Anterior cingulate cortex (tissue), 58 donors: ENCODE results near the gene DRD3.

Source experiments
- DNase-seq, 58 donors: peaks; one replicate each; lab custom pipeline; 2025; lab: John Stamatoyannopoulos, UW

Gene DRD3

DNA sequence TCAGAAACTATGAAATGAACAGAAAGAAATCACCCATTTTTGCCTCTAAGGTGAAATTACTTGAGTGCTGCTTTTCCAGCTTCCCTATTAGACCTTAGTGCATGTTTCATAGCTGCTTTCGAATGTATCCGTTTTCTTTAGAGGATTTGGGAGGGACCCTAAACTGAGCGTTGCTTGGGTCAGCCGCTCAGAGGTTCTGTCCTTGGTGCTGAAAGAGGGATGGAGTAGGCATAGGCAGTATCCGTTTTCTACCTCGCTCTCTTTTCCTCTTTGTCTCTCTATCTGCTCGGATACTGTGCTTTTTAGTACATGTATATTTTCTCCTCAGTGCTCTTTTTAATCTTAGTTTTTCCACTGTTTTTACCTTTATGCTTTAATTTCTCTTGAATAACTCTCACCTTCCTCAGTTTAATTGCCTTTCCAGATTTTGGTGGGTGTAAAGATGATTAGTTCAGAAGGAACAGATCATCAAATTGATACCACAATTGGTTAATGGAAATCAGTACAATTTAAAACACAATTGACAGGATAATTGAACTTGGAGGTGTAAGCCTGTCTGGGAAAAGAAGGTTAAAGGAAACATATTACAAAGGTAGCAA is at the start of gene DRD3:
TSS of gene DRD3 (minus strand) at position 283 of the 599 bp plus-strand sequence. CDS start 7,060 bp downstream, outside the sequence.
- no peak for DNase-seq

DNA sequence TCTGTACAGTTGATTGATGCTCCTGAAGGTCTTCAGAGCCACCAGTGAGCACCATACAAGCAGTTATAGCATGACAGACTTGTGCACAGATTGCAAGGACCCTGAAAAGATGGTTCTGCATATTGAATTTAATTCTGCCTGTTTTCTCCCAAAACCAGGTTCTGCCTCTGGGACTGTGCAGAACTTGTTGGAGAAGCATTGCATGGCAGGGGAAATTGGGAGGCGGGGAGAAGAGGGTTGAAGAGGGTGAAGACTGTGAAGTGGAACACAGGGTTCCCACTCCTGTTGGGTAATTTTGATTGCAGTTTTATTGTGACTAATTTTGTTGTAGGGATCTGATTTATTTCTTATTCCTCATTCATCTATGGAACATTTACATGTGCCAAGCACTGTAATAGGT is 48.2 kb upstream of the DRD3 start:
- no peak for DNase-seq

DNA sequence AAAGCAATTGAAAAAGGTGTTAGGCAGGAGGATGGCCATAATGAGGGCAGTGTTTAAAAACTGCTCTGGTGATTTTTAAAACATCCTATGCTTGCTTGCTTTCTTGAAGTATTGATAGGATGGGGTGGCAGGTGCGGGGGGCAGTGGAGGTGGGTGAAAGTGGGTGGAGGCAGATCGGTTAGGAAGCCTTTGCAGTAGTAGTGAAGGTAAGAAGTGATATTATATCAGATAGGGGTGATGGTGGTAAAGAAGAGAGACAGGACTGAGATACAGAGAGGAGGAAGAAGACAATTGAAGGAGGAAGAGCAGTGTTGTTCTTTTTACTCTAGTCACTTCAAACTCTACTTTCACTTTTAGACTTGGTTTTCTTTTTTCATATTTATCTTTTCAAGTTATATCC is 47.5 kb upstream of the DRD3 start:
- no peak for DNase-seq

DNA sequence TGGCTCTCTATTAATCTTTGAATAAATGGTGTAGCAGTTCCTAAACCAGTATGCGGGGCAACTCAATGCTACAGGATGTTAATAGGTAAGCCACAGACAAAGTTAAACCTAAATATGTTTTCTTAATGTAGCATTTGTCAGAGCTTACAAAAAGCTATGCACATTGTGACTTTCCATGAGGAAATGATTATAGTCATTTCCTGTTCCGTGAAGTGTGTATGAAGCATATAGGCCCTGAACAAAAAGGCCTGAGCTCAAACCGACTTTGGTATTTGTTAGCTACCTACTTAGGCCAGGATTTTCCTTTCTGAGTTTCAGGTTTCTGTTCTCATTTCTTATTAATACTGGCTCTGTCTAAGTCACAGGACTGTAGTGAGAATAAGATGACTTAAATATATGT is 44.3 kb upstream of the DRD3 start:
- DNase-seq: no peak

DNA sequence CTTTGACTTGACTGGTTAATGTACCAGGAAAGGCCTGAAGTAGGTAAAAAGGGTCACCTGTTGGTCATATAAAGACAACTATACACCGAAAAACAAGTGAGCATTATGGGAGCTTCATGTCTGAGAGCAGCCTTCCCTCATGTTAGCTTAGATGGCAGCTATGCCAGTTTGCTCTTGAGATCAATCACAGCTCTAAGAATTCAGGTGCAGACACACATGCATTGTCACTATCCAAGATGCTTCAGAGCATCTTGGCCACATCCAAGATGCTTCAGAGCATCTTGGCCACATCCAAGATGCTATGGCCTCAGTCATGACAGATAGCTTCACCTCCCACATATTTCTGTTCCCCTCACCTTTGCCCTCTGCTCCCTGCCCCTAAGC is 43.0 kb upstream of the DRD3 start:
- DNase-seq: no peak

DNA sequence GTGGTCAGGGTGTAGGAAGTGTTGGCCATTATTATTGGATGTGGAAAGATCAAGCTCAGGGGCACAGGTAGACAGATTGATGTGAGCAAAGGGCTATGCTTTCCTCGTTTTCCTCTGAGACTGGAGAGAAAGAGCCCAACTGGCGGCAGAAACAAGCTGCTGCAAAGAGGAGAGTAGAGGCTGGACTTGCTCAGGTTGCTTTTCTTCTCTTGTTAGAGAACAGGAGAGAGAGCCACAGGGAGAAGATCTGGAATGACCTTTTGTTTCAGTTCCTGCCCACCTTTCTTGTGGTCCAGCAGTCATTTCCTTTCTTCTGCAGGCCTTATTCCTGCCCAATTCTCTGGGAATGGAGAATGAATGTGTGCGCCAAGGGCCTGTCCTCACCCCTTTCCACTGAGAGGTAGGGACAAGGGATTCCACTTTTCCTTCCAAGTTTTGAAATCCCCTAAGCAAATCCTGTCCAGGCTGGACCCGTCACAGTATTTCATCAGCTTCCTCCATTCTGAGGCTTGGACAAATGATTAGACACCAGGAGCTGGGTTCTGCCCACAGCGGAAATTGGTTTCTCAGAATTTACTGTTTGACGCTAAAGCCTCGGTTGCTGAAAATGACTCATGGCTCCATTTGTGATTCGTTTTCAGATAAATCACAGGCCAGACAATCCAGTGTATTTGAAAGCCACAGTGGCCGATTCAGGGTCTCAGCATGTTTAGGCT is 42.5 kb upstream of the DRD3 start:
- no peak for DNase-seq

DNA sequence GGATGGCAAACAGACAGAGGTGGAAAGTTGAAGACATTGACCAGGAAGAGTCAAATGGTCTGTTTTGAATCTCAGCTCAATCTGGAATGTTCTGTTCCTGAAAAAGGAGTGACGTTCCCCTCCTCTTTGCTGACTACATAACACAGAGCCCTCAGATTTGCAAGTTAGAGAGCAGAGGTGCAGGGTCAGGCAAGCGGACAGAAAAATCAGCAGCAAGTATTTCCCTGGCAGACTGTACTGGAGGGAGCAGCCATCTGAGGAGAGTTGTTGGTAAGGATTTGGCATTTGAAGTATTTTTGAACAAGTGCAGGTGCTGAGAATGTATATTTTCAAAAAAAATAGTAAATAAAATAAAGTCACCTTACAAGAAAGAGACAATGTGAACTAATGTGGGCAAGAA is 40.9 kb upstream of the DRD3 start:
- DNase-seq: no peak

DNA sequence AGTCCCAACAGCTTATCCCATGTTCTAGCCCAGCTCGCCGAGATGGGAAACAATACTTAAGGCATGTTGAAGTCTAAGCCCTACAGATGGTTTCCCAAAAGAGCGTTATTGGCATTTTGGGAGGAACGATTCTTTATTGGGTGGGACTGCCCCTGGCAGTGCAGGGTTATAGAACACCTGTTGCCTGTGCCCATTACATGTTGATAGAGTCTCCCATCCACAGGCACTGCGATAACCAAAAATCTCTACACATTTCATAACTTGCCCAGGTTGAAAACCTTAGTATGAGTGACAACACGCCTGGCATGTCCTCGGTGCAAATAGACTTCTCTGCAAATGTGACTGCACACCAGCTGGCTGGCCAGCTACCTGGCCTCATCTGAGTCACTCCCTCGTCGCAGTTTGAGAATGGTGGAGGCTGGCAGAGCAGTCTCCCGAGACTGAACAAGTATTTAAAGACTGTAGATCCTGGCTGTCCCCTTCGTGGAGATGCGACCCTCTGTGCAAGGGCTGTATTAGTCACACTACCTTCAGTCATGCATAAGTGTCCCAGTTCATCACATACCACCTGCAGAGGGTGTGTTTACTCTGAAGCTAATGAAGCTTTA is 39.8 kb upstream of the DRD3 start:
- no peak for DNase-seq

DNA sequence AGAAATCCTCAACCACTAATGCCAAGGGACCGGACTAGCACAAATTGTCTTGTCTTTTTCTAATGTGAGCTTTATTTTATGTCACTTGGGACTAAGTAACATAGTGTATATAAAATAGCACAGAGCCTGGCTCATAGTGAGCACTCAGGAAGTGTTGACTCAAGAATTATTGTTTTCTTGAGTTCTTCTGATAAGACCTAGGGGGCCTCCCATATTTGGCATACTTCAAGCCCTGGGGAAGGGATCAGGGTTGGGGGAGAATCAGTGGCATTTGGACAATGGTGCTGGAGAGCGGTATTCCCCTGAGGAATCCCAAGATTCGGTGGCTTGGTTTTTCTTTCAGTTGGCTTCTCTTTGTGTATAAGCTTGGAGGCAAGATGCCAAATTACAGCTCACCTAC is 39.2 kb upstream of the DRD3 start:
- DNase-seq: no peak

DNA sequence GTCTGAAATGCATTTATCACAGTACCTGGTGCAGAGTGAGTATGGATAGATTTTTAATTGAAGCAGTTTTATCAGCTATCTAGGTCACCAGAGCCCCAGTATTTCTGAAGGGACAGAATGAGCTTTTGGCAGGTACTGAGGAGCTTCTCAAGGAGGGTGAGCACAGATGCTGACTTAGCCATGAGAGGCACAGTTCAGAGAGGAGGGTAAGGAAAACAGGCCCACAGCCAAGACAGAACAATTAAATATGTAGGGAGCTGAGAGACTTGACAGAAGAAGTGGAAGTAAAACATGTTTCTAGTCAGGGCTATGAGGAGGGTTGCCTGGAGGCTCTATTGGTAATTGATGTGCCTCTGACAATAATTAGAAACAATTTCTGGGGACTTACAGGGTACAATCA is 38.4 kb upstream of the DRD3 start:
- DNase-seq: no peak

DNA sequence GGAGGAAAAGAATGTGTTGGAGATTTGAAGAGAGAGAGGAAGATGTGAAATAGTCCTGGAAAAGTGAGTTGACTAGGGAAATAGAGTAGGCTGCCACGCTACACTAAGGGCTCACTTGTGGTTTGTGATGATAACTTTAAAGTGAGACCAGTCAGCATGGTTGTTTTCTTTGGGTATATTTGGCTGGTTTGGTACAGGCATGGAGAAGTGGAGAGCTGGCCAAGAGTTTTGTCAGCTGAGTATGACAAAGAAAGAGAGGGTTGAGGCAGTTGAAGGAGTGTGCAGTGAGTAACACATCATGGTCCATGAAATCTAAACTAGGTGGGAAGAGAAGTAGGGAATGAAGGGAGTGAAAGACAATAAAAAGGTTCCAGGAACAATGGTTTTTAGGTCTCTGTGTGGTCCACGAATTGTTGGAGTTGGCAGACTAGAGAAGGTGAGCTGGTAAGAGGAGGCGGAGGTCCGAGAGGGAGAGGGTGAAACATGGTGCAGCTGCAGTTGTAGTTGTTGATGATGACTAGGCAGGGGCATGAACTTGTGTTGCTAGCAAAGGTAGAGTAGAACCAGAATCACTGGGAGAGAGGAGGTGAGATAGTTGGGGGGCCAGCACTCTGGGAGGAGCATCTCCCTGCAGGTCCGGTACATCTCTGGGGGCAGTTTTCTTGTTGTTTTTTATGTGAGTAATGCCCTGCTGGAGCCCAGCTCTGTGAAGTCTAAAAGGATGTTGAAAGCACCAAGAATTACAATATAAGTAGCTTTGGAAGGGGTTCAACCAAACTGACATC is 37.5 kb upstream of the DRD3 start:
- DNase-seq: no peak

DNA sequence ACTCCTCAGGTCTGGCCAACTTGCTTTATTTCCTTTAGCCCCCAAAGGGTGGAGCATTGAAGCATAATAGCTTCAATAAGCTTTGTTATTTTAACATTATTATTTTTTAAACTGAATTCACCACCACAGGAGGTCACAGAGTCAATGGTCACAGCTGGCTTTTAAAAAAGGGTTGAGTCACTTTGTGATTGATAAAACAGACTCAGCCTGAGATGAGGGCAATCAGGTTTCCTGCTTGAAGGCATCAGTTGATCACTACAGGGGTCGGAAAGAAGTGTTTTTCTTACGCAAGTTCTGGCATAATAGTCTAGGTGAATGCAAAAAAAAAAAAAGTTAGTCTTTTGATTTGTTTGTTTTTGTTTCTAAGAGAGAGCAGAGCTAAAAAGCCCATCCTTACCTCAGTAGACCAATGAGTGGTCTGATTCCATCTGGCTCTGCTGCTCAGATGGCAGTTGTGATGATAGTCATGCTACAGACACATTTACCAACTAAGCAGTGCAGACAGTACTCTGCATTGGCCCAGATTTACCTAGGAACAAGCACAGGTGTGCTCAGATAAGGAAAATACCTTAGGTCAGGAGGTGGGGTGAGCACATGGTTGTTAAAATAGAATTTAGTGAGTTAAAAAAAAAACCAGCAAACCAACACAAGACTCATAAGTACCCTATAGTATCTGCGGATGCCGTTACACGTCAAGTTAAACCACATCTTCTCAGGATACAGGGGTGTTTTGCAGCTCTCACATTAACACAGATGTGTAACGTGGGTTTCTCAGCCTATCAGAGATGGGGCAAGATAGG is 35.9 kb upstream of the DRD3 start:
- no peak for DNase-seq

DNA sequence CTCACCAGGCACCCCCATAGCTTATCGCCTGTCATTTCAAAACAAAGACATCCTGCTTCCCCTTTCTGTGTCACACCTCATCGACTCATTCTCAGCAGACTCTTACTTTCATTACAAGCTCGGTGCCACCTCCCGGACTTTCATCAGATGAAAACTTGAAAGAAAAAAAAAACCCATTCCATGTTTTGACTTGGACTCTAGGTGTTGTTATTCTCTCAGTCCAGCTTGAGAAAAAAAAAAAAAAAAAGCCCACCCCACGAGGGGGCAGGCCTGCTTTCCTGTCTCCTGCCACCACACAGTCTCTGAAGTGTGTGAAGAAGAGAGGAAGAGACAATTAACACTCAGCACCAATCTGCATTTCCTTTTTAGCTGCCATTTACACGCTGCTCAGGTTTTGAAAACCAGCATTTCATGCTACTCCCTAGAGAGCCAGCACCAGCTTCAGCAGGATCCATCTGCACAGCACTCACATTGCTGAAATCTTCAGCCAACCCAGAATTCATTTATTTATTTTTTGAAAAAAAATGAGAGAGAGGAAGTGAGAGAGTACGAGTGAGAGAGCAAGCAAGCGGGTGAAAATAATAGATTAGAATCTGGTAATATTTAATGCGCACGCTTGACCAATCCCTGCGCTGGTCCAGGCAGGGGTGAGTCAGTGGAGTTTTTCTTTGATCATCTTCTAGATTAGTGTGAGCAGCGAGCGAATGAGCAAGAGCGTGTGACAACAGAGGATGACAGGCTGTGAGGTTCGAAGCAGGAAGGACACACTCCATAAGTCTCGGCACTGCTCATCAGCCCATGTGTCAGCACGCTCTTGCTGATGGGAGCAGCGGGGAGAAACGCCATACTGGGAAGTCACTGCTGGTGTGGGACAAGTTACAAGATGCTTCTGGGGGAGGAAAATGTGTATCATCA is 35.0 kb upstream of the DRD3 start:
- peak in 9 of 58 donors; percentile 3 to 17 (median 7) for DNase-seq

DNA sequence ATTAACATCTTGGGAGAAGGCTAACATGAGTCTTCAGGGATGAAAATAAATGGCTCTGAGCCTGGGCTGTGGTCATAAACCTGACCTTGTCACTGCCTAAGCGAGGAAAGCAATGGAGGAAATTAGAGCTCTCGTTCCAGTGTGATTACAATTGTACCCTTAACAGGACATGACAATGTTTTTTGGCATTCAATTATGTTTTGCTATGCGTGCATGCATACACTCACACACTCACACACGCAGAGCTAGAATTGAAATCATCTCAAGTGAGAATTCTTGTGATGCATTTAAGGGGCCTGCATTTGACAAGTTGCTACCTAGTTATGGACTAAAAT is 34.4 kb upstream of the DRD3 start:
- no peak for DNase-seq

DNA sequence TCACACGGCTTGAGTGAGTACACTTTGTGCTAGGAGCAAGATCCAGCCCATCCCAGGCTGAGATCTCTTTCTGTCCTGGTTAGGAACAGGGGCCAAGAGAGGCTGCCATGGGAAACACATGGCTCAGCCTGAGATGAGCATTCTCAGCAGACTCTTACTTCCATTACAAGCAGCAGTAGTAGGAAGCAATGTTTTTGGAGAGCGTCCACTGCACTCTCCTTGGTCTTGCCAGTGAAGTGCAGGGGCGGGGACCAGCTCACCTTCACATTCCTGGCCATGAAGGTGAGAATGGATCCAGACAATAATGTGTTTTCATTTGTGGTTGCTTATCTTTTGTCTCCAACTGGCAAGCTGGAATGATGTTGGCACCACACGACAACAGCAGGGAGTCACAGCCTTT is 33.8 kb upstream of the DRD3 start:
- DNase-seq: no peak

DNA sequence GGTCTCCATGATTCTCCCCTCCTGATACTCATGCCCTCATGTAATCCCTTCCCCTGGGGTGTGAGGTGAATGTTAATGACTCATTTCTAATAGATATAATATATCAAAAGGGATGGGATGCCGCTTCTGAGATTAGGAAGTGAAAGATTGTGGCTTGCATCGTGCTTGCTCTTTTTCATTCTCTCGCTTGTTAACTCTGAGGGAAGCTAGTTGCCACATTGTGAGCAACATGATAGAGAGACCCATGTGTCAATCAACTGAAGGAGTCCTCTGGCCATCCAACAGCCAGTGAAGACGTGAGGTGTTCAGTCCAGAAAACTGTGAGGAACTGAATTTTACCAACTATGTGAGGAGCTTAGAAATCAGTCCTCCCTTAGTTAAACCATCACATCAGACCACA is 28.9 kb upstream of the DRD3 start:
- DNase-seq: no peak

DNA sequence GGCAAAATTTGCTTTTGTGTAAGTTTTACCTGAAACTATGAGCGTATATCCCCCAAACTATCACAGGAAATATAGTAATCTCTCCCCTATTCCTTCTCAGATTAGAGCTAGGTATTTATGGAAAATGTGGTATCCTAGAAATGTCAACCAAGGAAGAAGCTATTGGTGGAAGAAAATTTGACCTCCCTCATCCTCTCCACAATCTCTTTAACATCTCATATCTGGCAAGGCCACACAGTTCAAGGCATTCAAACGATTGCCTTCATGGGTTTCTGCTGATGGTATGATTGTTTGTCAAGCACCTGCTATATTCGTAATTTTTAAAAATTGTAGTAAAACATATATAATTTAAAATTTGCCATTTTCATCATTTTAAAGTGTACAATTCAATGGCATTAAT is 27.5 kb upstream of the DRD3 start:
- no peak for DNase-seq

DNA sequence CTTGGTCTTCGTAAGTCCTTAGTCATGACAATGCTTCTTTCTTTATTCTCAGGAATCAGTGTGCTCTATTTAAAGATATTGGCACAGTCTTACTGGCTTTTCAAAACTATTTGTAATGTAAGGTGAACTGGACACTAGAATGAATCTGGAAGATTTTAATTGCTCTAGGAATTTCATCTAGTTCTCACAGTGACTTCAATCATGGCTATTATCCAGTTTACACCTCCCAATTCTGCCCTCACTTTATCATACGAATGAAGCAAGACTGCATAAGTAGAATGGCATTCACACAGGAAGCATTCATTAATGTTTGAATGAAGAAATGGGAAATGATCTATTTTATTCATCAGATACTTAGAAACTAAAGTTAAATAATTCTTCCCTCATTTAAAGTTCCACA is 26.7 kb upstream of the DRD3 start:
- DNase-seq: no peak

DNA sequence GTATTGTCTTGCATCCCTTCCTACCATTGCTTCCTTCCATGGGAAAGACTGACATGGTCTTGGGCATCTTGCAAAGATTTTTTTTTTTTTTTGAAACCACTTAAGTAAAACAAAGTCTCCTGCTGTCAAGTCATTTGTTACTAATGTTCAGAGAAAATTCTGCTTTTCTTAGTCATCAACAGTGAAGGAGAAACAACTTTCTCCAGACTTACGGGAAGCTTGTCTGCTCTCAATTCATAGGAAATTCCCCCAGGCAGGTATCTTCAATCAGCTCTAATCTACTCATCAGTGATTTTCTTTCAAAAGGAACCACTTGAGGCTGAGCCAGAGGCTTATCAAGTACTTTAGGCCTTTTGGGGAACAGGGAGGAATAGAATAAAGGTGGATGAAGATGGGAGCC is 15.9 kb upstream of the DRD3 start:
- DNase-seq: no peak

DNA sequence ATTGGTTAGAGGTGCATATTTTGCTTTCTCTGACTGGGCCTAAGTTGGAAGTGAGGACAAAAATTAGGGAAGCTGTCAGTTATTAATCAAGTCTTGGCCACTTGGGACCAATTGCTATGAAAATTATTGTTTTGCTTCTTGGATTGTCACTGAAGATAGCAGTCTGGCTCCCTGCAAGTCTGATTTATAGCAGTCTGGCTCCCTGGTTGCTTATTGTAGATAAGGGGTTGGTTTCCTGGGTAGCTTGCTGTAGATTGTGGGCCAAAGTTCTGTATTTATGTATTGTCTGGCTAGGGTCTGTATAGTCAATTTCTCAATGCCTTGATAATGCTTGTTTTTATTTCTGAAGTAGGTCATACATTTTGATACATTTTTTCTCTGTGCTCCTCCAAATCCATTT is 13.3 kb upstream of the DRD3 start:
- DNase-seq: no peak
